Fibroblast of pulmonary artery (primary cell): Measurements from ENCODE around the gene R3HDML.

ENCODE experiments used
- DNase-seq: peaks from one replicate; pipeline ENCODE4 v3.0.0-alpha.2; 2010; ENCODE audit warnings: low read depth
- H3K4me3 ChIP-seq: replicated peaks from 2 replicates; pipeline ENCODE4 v1.5.1; 2011; ENCODE audit warnings: low read depth, mild to moderate bottlenecking, control low read depth, low read length, moderate library complexity
- CTCF ChIP-seq: IDR thresholded peaks from 2 replicates; pipeline ENCODE4 v1.5.1; 2011; ENCODE audit warnings: mild to moderate bottlenecking, control low read depth, low read length, inconsistent platforms; ENCODE audit errors: missing control alignments

The R3HDML gene

GRCh38 chr20:44361021-44361420 is 24.2 kb downstream of the R3HDML start:
- H3K4me3 ChIP-seq: no peak overlapping the region
- no peak for DNase-seq
- TF ChIP-seq CTCF: no peak

- TF ChIP-seq CTCF: no peak
- no peak for DNase-seq
- no peak overlapping the region for H3K4me3 ChIP-seq
Observed at GRCh38 chr20:44362466-44362940, 25.7 kb downstream of the R3HDML start.

GRCh38 chr20:44364068-44364467 is 27.2 kb downstream of the R3HDML start:
- no peak for DNase-seq
- no peak overlapping the region for H3K4me3 ChIP-seq
- no peak for TF ChIP-seq CTCF

- TF ChIP-seq CTCF: no peak
- H3K4me3 ChIP-seq: no peak overlapping the region
- DNase-seq: no peak
Observed at GRCh38 chr20:44364780-44365179, 27.9 kb downstream of the R3HDML start.

GRCh38 chr20:44367746-44368145 is 30.9 kb downstream of the R3HDML start:
- no peak for TF ChIP-seq CTCF
- DNase-seq: no peak
- no peak overlapping the region for H3K4me3 ChIP-seq

- no peak overlapping the region for H3K4me3 ChIP-seq
- TF ChIP-seq CTCF: no peak
- no peak for DNase-seq
Observed at GRCh38 chr20:44370639-44371218, 33.9 kb downstream of the R3HDML start.

GRCh38 chr20:44382641-44383040 is 45.8 kb downstream of the R3HDML start:
- no peak for DNase-seq

More at GRCh38 chr20:44382641-44383040, 45.8 kb downstream of the R3HDML start:
- no peak overlapping the region for H3K4me3 ChIP-seq
- TF ChIP-seq CTCF: no peak
